ENCODE measurements around the gene SLC12A7.

DNA sequence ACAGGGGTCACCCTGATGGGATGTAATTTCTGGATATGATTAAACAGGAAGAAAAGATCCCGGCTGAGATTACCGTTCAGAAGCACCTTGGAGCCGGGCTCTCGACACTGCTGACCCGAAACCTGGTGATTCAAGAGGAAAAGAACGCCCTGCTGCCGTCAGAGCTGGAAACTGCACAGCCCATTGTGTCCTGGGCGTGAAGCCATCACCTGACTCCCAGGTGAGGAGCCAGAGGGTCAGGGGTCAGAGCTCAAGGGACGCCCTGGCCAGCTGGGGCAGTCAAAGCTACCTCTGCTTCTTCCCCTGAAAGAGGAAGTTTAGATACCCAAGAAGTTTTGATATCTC, 17.8 kb upstream of the SLC12A7 start:
- TF ChIP-seq NR3C1 (CRISPR knock-in tag; conservative IDR thresholded peaks at IDR 0.05; ENCODE audit: low read depth) (no peak), SP1 (CRISPR knock-in tag; conservative IDR thresholded peaks at IDR 0.05) (no peak)
- TF ChIP-seq, protein P1, sequence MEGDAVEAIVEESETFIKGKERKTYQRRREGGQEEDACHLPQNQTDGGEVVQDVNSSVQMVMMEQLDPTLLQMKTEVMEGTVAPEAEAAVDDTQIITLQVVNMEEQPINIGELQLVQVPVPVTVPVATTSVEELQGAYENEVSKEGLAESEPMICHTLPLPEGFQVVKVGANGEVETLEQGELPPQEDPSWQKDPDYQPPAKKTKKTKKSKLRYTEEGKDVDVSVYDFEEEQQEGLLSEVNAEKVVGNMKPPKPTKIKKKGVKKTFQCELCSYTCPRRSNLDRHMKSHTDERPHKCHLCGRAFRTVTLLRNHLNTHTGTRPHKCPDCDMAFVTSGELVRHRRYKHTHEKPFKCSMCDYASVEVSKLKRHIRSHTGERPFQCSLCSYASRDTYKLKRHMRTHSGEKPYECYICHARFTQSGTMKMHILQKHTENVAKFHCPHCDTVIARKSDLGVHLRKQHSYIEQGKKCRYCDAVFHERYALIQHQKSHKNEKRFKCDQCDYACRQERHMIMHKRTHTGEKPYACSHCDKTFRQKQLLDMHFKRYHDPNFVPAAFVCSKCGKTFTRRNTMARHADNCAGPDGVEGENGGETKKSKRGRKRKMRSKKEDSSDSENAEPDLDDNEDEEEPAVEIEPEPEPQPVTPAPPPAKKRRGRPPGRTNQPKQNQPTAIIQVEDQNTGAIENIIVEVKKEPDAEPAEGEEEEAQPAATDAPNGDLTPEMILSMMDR (IDR thresholded peaks at IDR 0.05) = no peak
